Fibroblast of the aortic adventitia (primary cell): ENCODE data around the gene INSM1. TPM values are rescaled to one million over a fixed set of nuclear protein-coding genes. Genes with fewer than 3 reads are reported as not detected.

ENCODE experiments used
- DNase-seq: peaks from one replicate; pipeline ENCODE4 v3.0.0-alpha.2; 2010; ENCODE audit warnings: low read depth
- H3K4me3 ChIP-seq: 2 replicates; pipeline ENCODE4 v1.5.1; 2011; ENCODE audit warnings: low read depth, mild to moderate bottlenecking, control low read depth, low read length, moderate library complexity
- CTCF ChIP-seq: IDR thresholded peaks from 2 replicates; pipeline ENCODE4 v1.5.1; 2011; ENCODE audit warnings: mild to moderate bottlenecking, low read length, control low read depth, inconsistent platforms; ENCODE audit not compliant: insufficient read depth
- total RNA-seq: library from RNA; depleted of rRNA; stranded (reverse); fragments of >200 nt; gene quantifications from 2 replicates; pipeline ENCODE4 v1.2.3, GENCODE V29; 2012; ENCODE audit warnings: low replicate concordance

INSM1 gene
- total RNA-seq, 1 donor, result not detected

GRCh38 chr20:20401991-20402390 lies 34.1 kb downstream of the INSM1 start:
- TF ChIP-seq CTCF, result no peak
- no peak overlapping the region for H3K4me3 ChIP-seq
- DNase-seq, result no peak

- no peak for TF ChIP-seq CTCF
- DNase-seq, result no peak
- no peak overlapping the region for H3K4me3 ChIP-seq
These were observed 36.7 kb downstream of the INSM1 start for GRCh38 chr20:20404633-20405032.

- TF ChIP-seq CTCF, result no peak
- no peak overlapping the region for H3K4me3 ChIP-seq
- DNase-seq, result no peak
These were observed 37.7 kb downstream of the INSM1 start for GRCh38 chr20:20405623-20406022.

- no peak for DNase-seq
- no peak overlapping the region for H3K4me3 ChIP-seq
- TF ChIP-seq CTCF, result no peak
These were observed 38.4 kb downstream of the INSM1 start for GRCh38 chr20:20406306-20406705.

GRCh38 chr20:20407891-20408805 lies 40.2 kb downstream of the INSM1 start:
- H3K4me3 ChIP-seq, result no peak overlapping the region
- DNase-seq, result no peak
- TF ChIP-seq CTCF, result no peak

GRCh38 chr20:20409331-20409730 lies 41.4 kb downstream of the INSM1 start:
- H3K4me3 ChIP-seq, result no peak overlapping the region
- no peak for TF ChIP-seq CTCF
- DNase-seq, result no peak
